Measurements from ENCODE around the gene RCHY1.
"Not testable (repeated sequence)": the region's sequence is repeated elsewhere in the genome, so short reads cannot be mapped to it uniquely, and the experiment has no call there.

Gene RCHY1

DNA sequence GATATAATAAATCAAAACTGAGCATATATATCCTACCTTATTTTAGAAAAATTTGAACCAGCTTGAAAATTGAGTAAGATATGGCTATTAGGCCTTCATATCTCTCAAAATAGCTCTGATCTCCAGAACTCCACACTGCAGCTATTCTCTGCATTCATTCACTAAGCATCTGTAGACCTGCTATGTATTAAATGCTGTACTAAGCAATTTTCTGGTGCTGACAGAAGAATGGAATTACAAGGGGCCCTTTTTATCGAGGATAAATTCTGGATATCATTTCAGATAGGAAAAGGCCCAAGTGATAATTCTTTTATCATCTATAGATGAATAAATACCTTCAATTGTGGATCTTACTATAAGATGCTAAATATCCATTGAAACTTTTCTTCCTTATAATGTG is 1.9 kb upstream of the RCHY1 start:
- ATAC-seq: no peak
- DNase-seq: no peak

DNA sequence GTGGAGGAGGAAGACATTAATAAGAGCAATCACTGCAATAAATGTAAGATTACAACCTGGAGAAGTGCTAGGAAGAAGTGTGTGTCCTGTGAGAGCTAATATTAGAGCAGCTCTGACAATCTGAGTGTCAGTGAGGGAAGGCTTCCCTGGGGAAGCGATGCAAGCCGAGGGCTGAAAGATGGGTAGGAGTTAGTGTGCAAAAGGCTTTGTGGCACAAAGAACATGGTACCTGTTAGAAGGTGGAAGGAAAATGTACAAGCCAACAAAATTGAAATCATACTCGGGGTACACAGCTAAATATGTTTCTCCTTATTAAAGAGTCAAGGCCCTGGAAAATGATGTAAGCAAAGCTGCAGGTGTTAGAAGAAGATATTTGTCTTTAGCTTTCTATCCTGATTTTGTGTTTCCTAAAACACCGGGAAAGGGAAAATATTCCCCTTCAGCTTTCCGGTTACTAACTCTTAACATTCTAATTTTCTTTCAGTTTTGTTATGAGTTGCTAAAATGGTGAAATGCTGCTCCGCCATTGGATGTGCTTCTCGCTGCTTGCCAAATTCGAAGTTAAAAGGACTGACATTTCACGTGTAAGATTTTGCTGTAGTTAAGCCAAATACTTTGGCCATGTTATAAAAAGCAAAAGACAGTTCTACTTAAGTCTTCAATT is 878 bp upstream of the RCHY1 start:
- DNase-seq (peak; percentile 8), ATAC-seq (no peak)

DNA sequence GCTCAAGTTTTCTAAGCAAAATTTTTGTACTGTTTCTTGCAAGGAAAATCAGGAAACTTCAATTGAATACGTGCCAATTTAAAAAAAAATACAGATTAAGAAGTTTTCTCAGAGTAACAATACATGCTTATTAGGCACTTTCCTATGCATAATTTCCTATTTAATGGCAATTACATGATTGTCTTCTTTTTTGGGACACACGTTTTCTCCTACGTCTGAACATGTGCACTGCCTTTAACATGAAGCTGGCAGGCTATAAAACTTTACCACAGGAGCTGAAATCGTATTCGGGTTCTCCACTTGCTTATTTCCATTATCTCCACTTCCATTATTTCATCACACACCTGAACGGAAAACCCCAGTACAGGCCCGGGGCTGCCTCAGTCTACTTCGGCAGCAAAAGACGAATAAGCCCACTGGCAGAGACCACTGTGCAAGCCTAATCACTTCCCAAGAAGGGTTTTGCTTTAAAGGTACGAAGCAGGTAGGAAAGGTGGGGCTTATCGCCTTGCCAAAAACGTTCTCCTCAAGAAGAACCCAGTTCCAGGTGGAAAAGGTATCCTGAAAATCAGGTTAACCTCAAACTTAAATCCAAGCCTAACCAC is 575 bp downstream of the RCHY1 start:
- DNase-seq (no peak), ATAC-seq (no peak)

DNA sequence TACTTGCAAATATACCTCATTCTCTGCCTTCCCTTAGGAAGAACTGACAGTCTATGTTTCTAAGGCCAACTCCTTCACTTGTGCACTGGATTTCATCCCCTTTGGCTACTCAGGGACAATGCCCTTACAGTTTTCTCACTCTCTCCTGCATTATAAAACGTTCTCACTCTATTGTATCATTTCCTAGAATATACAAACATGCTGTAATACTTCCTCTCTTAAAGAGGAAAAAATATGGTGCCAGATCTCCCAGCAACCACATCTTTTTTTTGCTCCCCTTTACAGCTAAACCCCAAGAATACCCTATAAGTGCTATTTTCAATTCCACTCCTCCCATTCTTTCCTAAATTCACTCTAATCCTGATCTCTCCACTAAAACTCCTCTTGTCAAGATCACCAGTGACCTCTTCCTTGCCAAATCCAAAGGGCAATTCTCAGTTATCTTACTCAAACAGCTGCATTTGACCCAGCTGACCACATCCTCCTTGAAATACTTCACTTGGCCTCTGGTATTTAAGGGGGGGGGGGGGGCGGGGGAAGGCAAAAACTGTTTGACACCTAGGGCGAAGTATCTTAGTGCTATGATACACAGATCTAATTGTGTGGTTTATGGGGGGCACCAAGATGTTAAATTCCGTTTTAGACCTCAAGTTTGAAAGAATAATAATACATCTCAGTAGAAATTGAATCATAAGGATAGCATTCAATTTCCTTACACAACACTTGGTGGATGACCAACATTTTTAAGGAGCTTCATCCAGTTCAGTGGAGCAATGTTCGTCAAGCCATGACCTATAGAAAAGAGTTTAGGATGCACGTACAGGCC is 1.6 kb downstream of the RCHY1 start:
- ATAC-seq: no peak
- no peak for DNase-seq

GRCh38 chr4:75511841-75512240 is 2.4 kb downstream of the RCHY1 start:
- no peak for ATAC-seq
- DNase-seq: no peak

- not testable (repeated sequence) for ATAC-seq
These were observed 4.6 kb downstream of the RCHY1 start for GRCh38 chr4:75509592-75509991.

GRCh38 chr4:75505630-75506029 is 8.6 kb downstream of the RCHY1 start:
- no peak for DNase-seq
- no peak for ATAC-seq

More at GRCh38 chr4:75509592-75509991, 4.6 kb downstream of the RCHY1 start:
- not testable (repeated sequence) for DNase-seq

DNA sequence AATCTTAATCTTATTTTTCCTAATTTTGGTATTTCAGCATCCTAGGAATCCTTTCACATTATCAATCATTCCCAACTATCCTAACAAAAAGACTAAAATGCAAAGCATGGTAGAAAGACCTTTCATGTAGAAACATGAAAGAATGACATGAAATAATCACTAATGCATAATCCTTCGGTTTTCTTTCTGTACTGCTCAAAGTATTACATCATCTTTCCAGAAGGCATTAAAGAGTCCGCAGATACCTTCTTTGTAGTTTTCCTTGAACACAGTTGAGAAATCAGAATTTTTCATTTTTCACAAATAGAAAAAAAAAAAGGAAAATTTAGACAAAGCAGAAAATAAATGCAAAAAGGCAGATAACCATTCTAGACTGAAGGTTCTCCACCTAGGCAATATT is 11.5 kb downstream of the RCHY1 start:
- ATAC-seq (no peak), DNase-seq (no peak)

- DNase-seq (no peak), ATAC-seq (no peak)
These were observed 14.3 kb downstream of the RCHY1 start for GRCh38 chr4:75499900-75500299.

DNA sequence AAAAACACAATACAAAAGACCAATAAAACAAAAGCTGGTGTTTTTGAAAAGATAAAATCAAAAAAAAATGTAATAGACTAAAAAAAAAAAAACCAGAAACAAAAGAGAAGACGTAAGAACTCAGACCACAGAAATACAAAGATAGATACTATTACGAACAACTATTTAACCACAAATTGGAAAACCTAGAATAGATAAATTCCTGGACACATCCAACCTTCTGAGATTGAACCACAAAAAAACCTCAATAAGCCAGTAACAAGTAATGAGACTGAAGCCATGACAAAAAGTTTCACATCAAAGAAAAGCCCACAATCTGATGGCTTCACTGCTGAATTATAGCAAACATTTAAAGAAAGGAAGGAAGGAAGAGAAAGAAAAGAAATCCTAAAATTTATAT is 16.2 kb downstream of the RCHY1 start:
- no peak for ATAC-seq
- DNase-seq: no peak

- DNase-seq (no peak), ATAC-seq (no peak)
These were observed 17.1 kb downstream of the RCHY1 start for GRCh38 chr4:75497133-75497532.

- DNase-seq (no peak), ATAC-seq (no peak)
These were observed 17.8 kb downstream of the RCHY1 start for GRCh38 chr4:75496406-75496805.

DNA sequence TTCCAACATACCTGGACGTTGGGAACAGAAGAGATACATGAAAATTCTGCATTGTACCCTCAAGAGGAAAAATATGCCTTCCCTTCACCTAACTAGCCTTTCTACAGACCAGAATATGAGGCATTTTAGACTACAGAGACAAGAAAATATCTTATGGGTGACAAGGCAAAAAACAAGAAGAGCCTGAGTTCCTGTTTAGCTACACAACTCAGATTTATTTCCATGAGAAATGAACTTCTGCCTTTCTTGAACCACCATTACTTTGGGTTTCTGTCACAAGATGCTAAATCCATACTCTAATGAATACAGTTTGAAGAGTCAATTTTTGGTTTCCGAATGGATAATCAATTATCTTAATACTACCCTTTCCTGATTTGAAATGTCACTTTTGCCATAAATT is 18.7 kb downstream of the RCHY1 start:
- no peak for ATAC-seq
- DNase-seq: no peak

GRCh38 chr4:75494563-75494962 is 19.6 kb downstream of the RCHY1 start:
- ATAC-seq (no peak), DNase-seq (no peak)

GRCh38 chr4:75490155-75490554 is 24.0 kb downstream of the RCHY1 start:
- no peak for DNase-seq
- no peak for ATAC-seq

DNA sequence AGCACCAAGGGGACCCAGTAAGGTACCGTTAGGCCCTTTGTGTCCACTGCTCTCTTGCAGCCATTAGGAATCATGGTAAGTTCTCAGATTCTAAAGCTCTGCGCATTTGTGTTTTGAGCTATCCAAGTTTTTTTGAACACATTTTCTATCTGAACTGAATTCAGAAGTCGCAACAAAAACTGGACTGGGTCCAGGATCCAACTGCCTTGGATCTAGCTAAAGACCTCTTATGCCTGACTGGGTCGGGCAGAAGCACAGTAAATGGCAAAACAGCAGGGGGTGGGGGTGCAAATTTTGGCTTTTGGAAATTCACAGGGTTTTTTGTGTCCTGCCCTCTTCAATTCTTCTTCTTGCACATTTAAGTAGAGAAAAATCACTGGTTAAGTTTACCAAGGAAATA is 30.0 kb downstream of the RCHY1 start:
- DNase-seq: no peak
- no peak for ATAC-seq

GRCh38 chr4:75477201-75477600 is 37.0 kb downstream of the RCHY1 start:
- DNase-seq (no peak), ATAC-seq (no peak)

DNA sequence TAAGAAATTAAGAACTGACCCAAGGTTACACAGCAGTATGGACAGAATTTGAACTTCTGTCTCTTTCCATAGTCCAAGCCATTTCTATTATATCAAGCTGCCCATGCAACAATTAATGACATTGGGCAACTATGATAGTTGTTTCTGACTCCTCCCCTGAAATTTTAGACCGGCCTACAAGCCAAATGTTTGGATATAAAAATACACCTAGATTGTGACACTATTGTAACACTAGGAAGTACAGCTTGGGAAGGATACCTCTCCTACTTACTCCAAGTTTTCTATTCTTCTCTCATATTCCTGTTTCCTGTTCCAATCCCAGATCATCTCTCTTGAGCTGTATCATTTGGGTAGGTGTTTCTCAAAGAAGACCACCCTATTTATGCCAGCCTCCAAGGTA is 43.5 kb downstream of the RCHY1 start:
- no peak for DNase-seq

GRCh38 chr4:75469896-75470295 is 44.3 kb downstream of the RCHY1 start:
- no peak for ATAC-seq
- DNase-seq: no peak

More for the DNA sequence above, 43.5 kb downstream of the RCHY1 start:
- ATAC-seq: no peak

DNA sequence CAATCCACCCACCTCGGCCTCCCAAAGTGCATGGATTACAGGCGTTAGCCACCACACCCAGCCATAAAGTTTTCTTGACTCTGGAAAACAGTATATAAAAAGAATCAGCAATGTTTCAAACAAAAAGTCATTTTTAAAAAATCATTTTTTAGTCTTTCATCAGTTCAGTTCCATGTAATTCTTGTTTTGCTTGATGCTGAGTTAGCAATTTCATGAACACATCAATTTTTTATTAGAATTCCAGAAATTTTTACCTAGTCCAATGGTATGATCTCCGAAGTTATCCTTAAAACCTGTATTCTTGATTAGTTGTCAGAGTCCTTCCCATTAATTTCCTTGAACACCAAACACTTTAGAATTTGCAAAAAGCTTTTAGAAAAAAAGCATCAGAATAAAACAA is 56.8 kb downstream of the RCHY1 start:
- DNase-seq: no peak

GRCh38 chr4:75434105-75434504 is 80.1 kb downstream of the RCHY1 start:
- no peak for ATAC-seq
- no peak for DNase-seq

More for the DNA sequence above, 56.8 kb downstream of the RCHY1 start:
- ATAC-seq: no peak

DNA sequence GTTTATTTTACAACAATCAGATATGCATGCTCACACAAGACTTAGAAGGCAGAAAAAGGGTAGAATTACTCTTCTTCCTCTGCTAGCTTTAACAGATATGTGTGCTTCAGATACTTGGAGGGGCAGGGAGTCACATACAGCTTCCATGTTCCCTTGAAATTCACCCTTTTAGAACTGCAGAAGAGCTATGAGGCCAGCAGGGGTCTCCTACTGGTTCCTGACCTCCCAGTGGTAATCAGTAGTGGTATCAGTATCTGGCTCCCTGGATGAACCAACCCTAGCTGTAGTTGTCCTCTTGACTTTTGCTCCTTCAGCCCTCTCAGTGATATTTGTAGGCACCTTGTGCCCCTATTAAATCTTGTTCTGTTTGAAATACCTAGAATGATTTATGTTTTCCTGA is 81.5 kb downstream of the RCHY1 start:
- DNase-seq: no peak
- no peak for ATAC-seq

DNA sequence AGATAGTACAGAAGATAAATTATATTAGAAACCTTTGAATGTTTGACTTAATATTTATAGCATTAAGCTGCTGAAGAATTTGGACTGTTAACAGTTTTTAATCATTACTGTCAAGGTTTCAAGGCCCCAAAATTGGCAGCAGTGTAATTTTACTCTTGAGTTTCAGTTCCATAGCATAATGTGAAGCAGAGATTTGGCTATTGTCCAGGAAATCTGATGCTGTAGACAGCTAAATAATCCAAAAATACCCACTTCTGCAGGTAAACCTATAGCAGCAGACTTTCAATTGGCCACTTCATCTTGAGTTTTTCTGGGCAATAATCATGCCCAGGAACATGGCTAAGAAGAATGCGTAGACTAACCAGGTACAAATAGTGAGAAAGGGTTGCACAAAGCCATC is 85.0 kb downstream of the RCHY1 start:
- ATAC-seq (no peak), DNase-seq (no peak)

Measured in stimulated activated naive CD8-positive, alpha-beta T cell treated with anti-CD3 and anti-CD28 coated beads, Interleukin-15, Interleukin-2, amounts not matched to agents 100 U/mL and 50 U/mL, for 24 hours (primary cell).